Omental fat pad (tissue), 4 donors: Measurements from ENCODE around the gene IQCF5. TPM values are rescaled to one million over a fixed set of nuclear protein-coding genes. Genes with fewer than 3 reads are reported as not detected.

Experiments
- ATAC-seq: fragments of 150-250 bp; one replicate; pipeline ENCODE4 v1.9.1; 2016; ENCODE audit warnings: mild to moderate bottlenecking, moderate library complexity; ENCODE audit not compliant: low FRiP score
- DNase-seq: peaks from one replicate; pipeline ENCODE4 v3.0.0-alpha.2; 2019; ENCODE audit warnings: low spot score
- small RNA-seq: library from RNA; depleted of rRNA; stranded (forward); fragments of <200 nt; gene quantifications from one replicate; pipeline ENCODE3, GENCODE V24; 2016
- total RNA-seq, 4 donors: library from RNA; depleted of rRNA; stranded (reverse); fragments of >200 nt; gene quantifications; one replicate each; pipeline ENCODE4 v1.1.0, GENCODE V29; 2016
- TF ChIP-seq, protein P1 (sequence below), 3 donors: fragments of 450-650 bp; IDR thresholded peaks; one replicate each; pipeline ENCODE4 v1.5.1; 2016 to 2017; ENCODE audit warnings: antibody characterized with exemption in 3 of 3, mild to moderate bottlenecking in 3 of 3, moderate library complexity in 2 of 3

The IQCF5 gene
- total RNA-seq, 4 donors from 2014 or later: not detected

- TF ChIP-seq, protein P1, sequence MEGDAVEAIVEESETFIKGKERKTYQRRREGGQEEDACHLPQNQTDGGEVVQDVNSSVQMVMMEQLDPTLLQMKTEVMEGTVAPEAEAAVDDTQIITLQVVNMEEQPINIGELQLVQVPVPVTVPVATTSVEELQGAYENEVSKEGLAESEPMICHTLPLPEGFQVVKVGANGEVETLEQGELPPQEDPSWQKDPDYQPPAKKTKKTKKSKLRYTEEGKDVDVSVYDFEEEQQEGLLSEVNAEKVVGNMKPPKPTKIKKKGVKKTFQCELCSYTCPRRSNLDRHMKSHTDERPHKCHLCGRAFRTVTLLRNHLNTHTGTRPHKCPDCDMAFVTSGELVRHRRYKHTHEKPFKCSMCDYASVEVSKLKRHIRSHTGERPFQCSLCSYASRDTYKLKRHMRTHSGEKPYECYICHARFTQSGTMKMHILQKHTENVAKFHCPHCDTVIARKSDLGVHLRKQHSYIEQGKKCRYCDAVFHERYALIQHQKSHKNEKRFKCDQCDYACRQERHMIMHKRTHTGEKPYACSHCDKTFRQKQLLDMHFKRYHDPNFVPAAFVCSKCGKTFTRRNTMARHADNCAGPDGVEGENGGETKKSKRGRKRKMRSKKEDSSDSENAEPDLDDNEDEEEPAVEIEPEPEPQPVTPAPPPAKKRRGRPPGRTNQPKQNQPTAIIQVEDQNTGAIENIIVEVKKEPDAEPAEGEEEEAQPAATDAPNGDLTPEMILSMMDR (IDR thresholded peaks at IDR 0.05): no peak
- ATAC-seq (no peak), DNase-seq (no peak)
These were observed 45.1 kb downstream of the IQCF5 start for GRCh38 chr3:51830345-51830744.

DNA sequence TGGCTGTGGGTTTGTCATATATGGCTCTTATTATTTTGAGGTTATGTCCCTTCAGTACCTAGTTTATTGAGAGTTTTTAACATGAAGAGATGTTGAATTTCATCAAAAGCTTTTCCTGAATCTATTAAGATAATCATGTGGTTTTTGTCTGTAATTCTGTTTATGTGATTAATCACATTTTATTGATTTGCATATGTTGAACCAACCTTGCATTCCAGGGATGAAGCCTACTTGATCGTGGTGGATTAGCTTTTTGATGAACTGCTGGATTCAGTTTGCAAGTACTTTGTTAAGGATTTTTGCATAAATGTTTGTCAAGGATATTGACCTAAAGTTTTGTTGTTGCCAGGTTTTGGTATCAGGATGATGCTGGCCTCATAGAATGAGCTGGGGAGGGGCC is 47.1 kb downstream of the IQCF5 start:
- DNase-seq (no peak), ATAC-seq (no peak)
- TF ChIP-seq, protein P1 (IDR thresholded peaks at IDR 0.05): no peak

Small RNAs within 50 kb of the gene (small RNA-seq; reads per million reads assigned to genes)
- not detected for gene RN7SL504P

Other genes starting within 250 kb of the IQCF5 start
- 10 to 100 TPM; 40.2 to 82.1 (median 62.9) TPM for gene TEX264, start 204.3 kb downstream of the IQCF5 start, total RNA-seq
- under 1 TPM in 3 of 4 donors, not detected in 1; 0.06 to 0.48 (median 0.19) TPM for gene GRM2, start 168.5 kb downstream of the IQCF5 start, total RNA-seq
- gene IQCF6, start 96.4 kb downstream of the IQCF5 start, total RNA-seq: not detected
- gene IQCF2, start 14.0 kb downstream of the IQCF5 start, total RNA-seq: not detected
- gene IQCF1, start 27.8 kb upstream of the IQCF5 start, total RNA-seq: not detected
- 10 to 100 TPM; 19.2 to 55.8 (median 21.3) TPM for gene RRP9, start 66.3 kb upstream of the IQCF5 start, total RNA-seq
- gene PARP3, start 66.8 kb upstream of the IQCF5 start, total RNA-seq: 10 to 100 TPM; 19.2 to 23.9 (median 22.8) TPM
- under 1 TPM in 3 of 4 donors, not detected in 1; 0.19 to 0.37 (median 0.24) TPM for gene GPR62, start 79.8 kb upstream of the IQCF5 start, total RNA-seq
- 10 to 100 TPM; 21.4 to 84.0 (median 23.4) TPM for gene PCBP4, start 91.9 kb upstream of the IQCF5 start, total RNA-seq
- gene ABHD14B, start 98.4 kb upstream of the IQCF5 start, total RNA-seq: 10 to 100 TPM; 57.3 to 87.1 (median 80.9) TPM
- 10 to 100 TPM; 19.0 to 53.4 (median 24.5) TPM for gene ABHD14A, start 99.5 kb upstream of the IQCF5 start, total RNA-seq
- 10 to 100 TPM; 34.0 to 57.7 (median 52.1) TPM for gene ACY1, start 107.9 kb upstream of the IQCF5 start, total RNA-seq
- 1,000 to 10,000 TPM; 1,723 to 2,189 (median 1,972) TPM for gene RPL29, start 120.3 kb upstream of the IQCF5 start, total RNA-seq
- gene DUSP7, start 181.0 kb upstream of the IQCF5 start, total RNA-seq: 10 to 100 TPM in 3 of 4 donors, 1 to 10 TPM in 1; 5.5 to 22.2 (median 16.8) TPM